PC-3 (cell line): ENCODE results near the gene NUP133. TPM values are rescaled to one million over a fixed set of nuclear protein-coding genes. Genes with fewer than 3 reads are reported as not detected.

Experiments
- ATAC-seq: fragments of 200-7000 bp; cut with Tn5 transposase; 2 replicates; pipeline ENCODE4 v1.9.1; 2020; ENCODE audit warnings: mild to moderate bottlenecking, moderate library complexity
- BruUV-seq: library from RNA; stranded (reverse); fragments of 400-500 nt; replicated peaks from 2 replicates; lab custom pipeline; 2021; lab: Mats Ljungman, UMichigan
- CTCF ChIA-PET: fragments of 300-600 bp; sonication (Branson Sonifier 250); formaldehyde crosslinking; loops from one replicate; lab custom pipeline; 2022; ENCODE audit warnings: antibody characterized with exemption; lab: Charles Lee
- POLR2A ChIA-PET: fragments of 300-600 bp; sonication (Branson Sonifier 250); formaldehyde crosslinking; loops from one replicate; lab custom pipeline; 2022; ENCODE audit warnings: antibody characterized with exemption; ENCODE audit not compliant: unreplicated experiment; lab: Charles Lee
- DNase-seq: peaks from one replicate; pipeline ENCODE4 v3.0.0-alpha.2; 2015
- H2AFZ ChIP-seq: fragments of 300-600 bp; sonication (generic); 2 replicates; pipeline ENCODE4 v1.6.0; 2016; ENCODE audit warnings: antibody characterized with exemption, low read length
- H3F3A ChIP-seq: fragments of 300-600 bp; sonication (generic); one replicate; pipeline ENCODE4 v1.6.0; 2017; ENCODE audit warnings: antibody characterized with exemption, low read length, control low read depth, mild to moderate bottlenecking; ENCODE audit not compliant: unreplicated experiment
- H3K27ac ChIP-seq: fragments of 300-600 bp; sonication (generic); 2 replicates; pipeline ENCODE4 v1.5.1; 2016; ENCODE audit warnings: mild to moderate bottlenecking, low read length
- H3K27me3 ChIP-seq: fragments of 300-600 bp; sonication (generic); 2 replicates; pipeline ENCODE4 v1.6.1; 2016; ENCODE audit warnings: low read length, mixed read lengths
- H3K36me3 ChIP-seq: fragments of 300-600 bp; sonication (generic); 2 replicates; pipeline ENCODE4 v1.6.1; 2016; ENCODE audit warnings: low read depth, mixed run types, low read length, mixed read lengths
- H3K4me1 ChIP-seq: fragments of 300-600 bp; sonication (generic); 2 replicates; pipeline ENCODE4 v1.5.1; 2016; ENCODE audit warnings: low read length; ENCODE audit not compliant: insufficient read depth
- H3K4me2 ChIP-seq: fragments of 300-600 bp; sonication (generic); 2 replicates; pipeline ENCODE4 v1.6.0; 2016; ENCODE audit warnings: low read length
- H3K4me3 ChIP-seq: fragments of 300-600 bp; sonication (generic); 2 replicates; pipeline ENCODE4 v1.5.1; 2016; ENCODE audit warnings: mild to moderate bottlenecking, low read length, mixed read lengths
- H3K79me2 ChIP-seq: fragments of 300-600 bp; sonication (generic); 2 replicates; pipeline ENCODE4 v1.6.1; 2017; ENCODE audit warnings: low read length, mixed read lengths
- H3K9ac ChIP-seq: fragments of 300-600 bp; sonication (generic); 2 replicates; pipeline ENCODE4 v1.6.0; 2016; ENCODE audit warnings: mild to moderate bottlenecking, low read length
- H3K9me2 ChIP-seq: fragments of 300-600 bp; sonication (generic); replicated peaks from 2 replicates; pipeline ENCODE4 v1.6.1; 2016; ENCODE audit warnings: mixed run types, low read length, mixed read lengths
- H3K9me3 ChIP-seq: fragments of 300-600 bp; sonication (generic); 2 replicates; pipeline ENCODE4 v1.6.1; 2016; ENCODE audit warnings: low read length, mixed read lengths
- H4K20me1 ChIP-seq: fragments of 300-600 bp; sonication (generic); 2 replicates; pipeline ENCODE4 v1.6.1; 2016; ENCODE audit warnings: low read length, mixed read lengths
- CTCF ChIP-seq: fragments of 300-600 bp; sonication (generic); conservative IDR thresholded peaks from 2 replicates; pipeline ENCODE4 v1.5.1; 2017; ENCODE audit warnings: antibody characterized with exemption, low read depth, mild to moderate bottlenecking, low read length
- EZH2 ChIP-seq: fragments of 300-600 bp; sonication (generic); IDR thresholded peaks from one replicate; pipeline ENCODE4 v1.6.1; 2017; ENCODE audit warnings: antibody characterized with exemption, mild to moderate bottlenecking, low read length; ENCODE audit not compliant: unreplicated experiment
- EZH2phosphoT487 ChIP-seq: fragments of 300-600 bp; sonication (generic); IDR thresholded peaks from 2 replicates; pipeline ENCODE4 v1.6.1; 2018; ENCODE audit warnings: mild to moderate bottlenecking, antibody characterized with exemption, low read length, borderline replicate concordance
- intact Hi-C: fragments of 100-400 bp; cut with micrococcal nuclease; formaldehyde crosslinking; loops from 2 replicates; pipeline ENCODE4 v1.9.0; 2023
- total RNA-seq: library from RNA; depleted of rRNA; stranded (reverse); fragments of >200 nt; gene quantifications from 2 replicates; pipeline ENCODE4 v1.2.3, GENCODE V29; 2014

The NUP133 gene
- total RNA-seq, 1 experiment from 2014 or later, result 63.6 TPM

GRCh38 chr1:229433364-229434004 is 74.7 kb downstream of the NUP133 start:
- Histone ChIP-seq H3K36me3 (no peaks in the 10 kb centered on the region), H3K9me2 (no peaks in the 10 kb centered on the region), H3K27ac (no peak overlapping the region), H4K20me1 (no peaks in the 10 kb centered on the region), H3K4me2 (no peak overlapping the region), H3K9me3 (no peaks in the 10 kb centered on the region), H3K9ac (no peak overlapping the region), H3K4me1 (no peaks in the 10 kb centered on the region), H2AFZ (no peak overlapping the region), H3K4me3 (no peak overlapping the region), H3K27me3 (peaks cover 21% of the 10 kb centered on the region), H3K79me2 (no peaks in the 10 kb centered on the region), H3F3A (no peaks in the 10 kb centered on the region)
- TF ChIP-seq CTCF, result no peak
- TF ChIP-seq EZH2phosphoT487, result no peak
- TF ChIP-seq EZH2, result no peak
- ChIA-PET POLR2A (no interaction called here), CTCF (no interaction called here)
- DNase-seq (no peak), ATAC-seq (no peak)
- intact Hi-C loops, result no loop called here
- no TSS peak for BruUV-seq

- Histone ChIP-seq H3K36me3 (no peaks in the 10 kb centered on the region), H3K4me1 (no peaks in the 10 kb centered on the region), H4K20me1 (no peaks in the 10 kb centered on the region), H3K9me3 (no peaks in the 10 kb centered on the region), H3K4me3 (no peak overlapping the region), H3K27ac (no peak overlapping the region), H3K9ac (no peak overlapping the region), H3K27me3 (peaks cover 21% of the 10 kb centered on the region), H3K79me2 (no peaks in the 10 kb centered on the region), H3K9me2 (no peaks in the 10 kb centered on the region), H3F3A (no peaks in the 10 kb centered on the region), H2AFZ (no peak overlapping the region), H3K4me2 (no peak overlapping the region)
- BruUV-seq, result no TSS peak
- POLR2A ChIA-PET, result no interaction called here
- intact Hi-C loops, result no loop called here
- ATAC-seq (no peak), DNase-seq (no peak)
- TF ChIP-seq CTCF (no peak), EZH2phosphoT487 (no peak), EZH2 (no peak)
- CTCF ChIA-PET, result no interaction called here
Measured at GRCh38 chr1:229432905-229433304, 75.2 kb downstream of the NUP133 start.

- H3K4me1 ChIP-seq, result no peaks in the 10 kb centered on the region
- H3K27ac ChIP-seq, result no peak overlapping the region
- no peak overlapping the region for H2AFZ ChIP-seq
- H3K9ac ChIP-seq, result no peak overlapping the region
- H3K4me3 ChIP-seq, result no peak overlapping the region
- H3F3A ChIP-seq, result no peaks in the 10 kb centered on the region
- CTCF ChIA-PET, result no interaction called here
- POLR2A ChIA-PET, result no interaction called here
- peaks cover 22% of the 10 kb centered on the region for H3K27me3 ChIP-seq
- H3K9me3 ChIP-seq, result no peaks in the 10 kb centered on the region
- TF ChIP-seq EZH2phosphoT487 (no peak), EZH2 (no peak), CTCF (no peak)
- H3K36me3 ChIP-seq, result no peaks in the 10 kb centered on the region
- DNase-seq (no peak), ATAC-seq (no peak)
- H4K20me1 ChIP-seq, result no peaks in the 10 kb centered on the region
- BruUV-seq, result no TSS peak
- H3K79me2 ChIP-seq, result no peaks in the 10 kb centered on the region
- intact Hi-C loops, result no loop called here
- no peaks in the 10 kb centered on the region for H3K9me2 ChIP-seq
- H3K4me2 ChIP-seq, result no peak overlapping the region
Measured at GRCh38 chr1:229432116-229432461, 76.1 kb downstream of the NUP133 start.
